Measurements from ENCODE around the gene ROR1.

- TF ChIP-seq CEBPB (IDR thresholded peaks at IDR 0.05; ENCODE audit: low read depth, low read length) (no peak), SMC3 (IDR thresholded peaks at IDR 0.05; ENCODE audit: low read depth, low read length) (no peak), RFX5 (IDR thresholded peaks at IDR 0.05; ENCODE audit: low read depth, low read length) (no peak), CHD1 (IDR thresholded peaks at IDR 0.05; ENCODE audit: low read depth, low read length) (no peak), CTCF (conservative IDR thresholded peaks at IDR 0.05; ENCODE audit: low read depth, low read length) (no peak), POLR2A (IDR thresholded peaks at IDR 0.05; ENCODE audit: low read depth, low read length) (no peak), BHLHE40 (IDR thresholded peaks at IDR 0.05; ENCODE audit: low read depth, low read length) (no peak), MAZ (IDR thresholded peaks at IDR 0.05; ENCODE audit: borderline replicate concordance, low read depth, low read length) (no peak)
Measured at GRCh38 chr1:63784489-63785390, 10.9 kb downstream of the ROR1 start.
